ENCODE results near the gene RAET1L. TPM values are rescaled to one million over a fixed set of nuclear protein-coding genes. Genes with fewer than 3 reads are reported as not detected.

The RAET1L gene
- total and polyA plus RNA-seq, 9 of the 15 experiments (the other 6 are each of a cell fraction or from before 2014, with no cell fraction given), result not detected

GRCh38 chr6:150037526-150038201 is 12.3 kb upstream of the RAET1L start:
- in situ Hi-C loops (cut with MboI), result no loop called here
- WGBS (ENCODE audit: insufficient coverage, low coverage, missing lambda C conversion rate), result 14% methylated on average over 55 of the region's 55 CpGs
- TF ChIP-seq ZNF512 (tag; IDR thresholded peaks at IDR 0.05) (no peak), EZH2 (IDR thresholded peaks at IDR 0.05; ENCODE audit: borderline replicate concordance, low read depth, low read length) (peak; percentile 31; the same call in 1 of the 2 replicates)

GRCh38 chr6:150036081-150036480 is 10.7 kb upstream of the RAET1L start:
- Histone ChIP-seq H3K9ac (ENCODE audit: insufficient read depth in 1 of 2, low read depth in 2 of 2, low read length in 2 of 2) (no peak overlapping the region), H3K79me2 (ENCODE audit: control insufficient read depth, insufficient read depth, low read length) (no peaks in the 10 kb centered on the region), H3K27me3 (ENCODE audit: control insufficient read depth in 2 of 2, insufficient read depth in 2 of 2, low read length in 2 of 2) (peaks cover 35 to 65% of the 10 kb centered on the region in 2 experiments), H3K27ac (ENCODE audit: extremely low read depth, low read depth, low read length) (no peak overlapping the region), H4K20me1 (replicated peaks; ENCODE audit: control insufficient read depth, insufficient read depth, low read length) (no peaks in the 10 kb centered on the region), H2AFZ (ENCODE audit: low read depth, low read length) (no peak overlapping the region), H3K4me2 (ENCODE audit: insufficient read depth, low read length) (no peak overlapping the region), H3K9me1 (ENCODE audit: control insufficient read depth, insufficient read depth, low read length) (no peaks in the 10 kb centered on the region), H3K9me3 (replicated peaks; ENCODE audit: control insufficient read depth, insufficient read depth, low read depth, low read length) (no peaks in the 10 kb centered on the region), H3K4me3 (no peak overlapping the region), H3K36me3 (ENCODE audit: control insufficient read depth, insufficient read depth, low read length) (no peaks in the 10 kb centered on the region), H3K4me1 (replicated peaks in 1 of 2; ENCODE audit: control insufficient read depth in 2 of 2, insufficient read depth in 2 of 2, low read length in 2 of 2) (peaks cover 0 to 12% of the 10 kb centered on the region in 2 experiments; a peak in 2 of 5 replicates)
- no peak for DNase-seq (ENCODE audit: extremely low read depth in 1 of 4, low spot score in 3 of 4)
- WGBS (ENCODE audit: insufficient coverage, low coverage, missing lambda C conversion rate), result 3% methylated on average over 5 of the region's 5 CpGs
- ChIA-PET CTCF (ENCODE audit: low intra/inter-chr PET ratio) (no interaction called here), POLR2A (no interaction called here)
- ATAC-seq, result no peak
- in situ Hi-C loops (cut with MboI) (no loop called here), intact Hi-C loops (cut with micrococcal nuclease) (no loop called here)
- FAIRE-seq, result no peak
- BruUV-seq (replicated peaks), result no TSS peak
- no peak for TF ChIP-seq PURB (CRISPR knock-in tag; IDR thresholded peaks at IDR 0.05; ENCODE audit: low read depth)
- TF ChIP-seq ARID3A (IDR thresholded peaks at IDR 0.05; ENCODE audit: borderline replicate concordance, low read depth, low read length), result no peak
- TF ChIP-seq ZKSCAN1 (IDR thresholded peaks at IDR 0.05; ENCODE audit: low read depth, low read length), result no peak
- TF ChIP-seq BCL6 (CRISPR knock-in tag; IDR thresholded peaks at IDR 0.05), result no peak
- no peak for TF ChIP-seq ZBTB17 (CRISPR knock-in tag; IDR thresholded peaks at IDR 0.05)
- no peak for TF ChIP-seq PTTG1 (tag; IDR thresholded peaks at IDR 0.05; ENCODE audit: low read depth)
- TF ChIP-seq NCOA6 (IDR thresholded peaks at IDR 0.05), result no peak
- no peak for TF ChIP-seq PRPF4 (IDR thresholded peaks at IDR 0.05; ENCODE audit: insufficient read depth, low read depth, low read length, poor library complexity, severe bottlenecking)
- no peak for TF ChIP-seq HES1 (IDR thresholded peaks at IDR 0.05; ENCODE audit: low read depth)
- TF ChIP-seq SNAPC5 (CRISPR knock-in tag; IDR thresholded peaks at IDR 0.05), result no peak

More at GRCh38 chr6:150037526-150038201, 12.3 kb upstream of the RAET1L start:
- CTCF ChIA-PET (ENCODE audit: low intra/inter-chr PET ratio), result no interaction called here
- no peak for FAIRE-seq
- intact Hi-C loops (cut with micrococcal nuclease), result no loop called here
- Histone ChIP-seq H3K4me1 (replicated peaks in 1 of 2; ENCODE audit: control insufficient read depth in 2 of 2, insufficient read depth in 2 of 2, low read length in 2 of 2) (peaks cover 0 to 12% of the 10 kb centered on the region in 2 experiments; a peak in 2 of 5 replicates), H3K9me1 (ENCODE audit: control insufficient read depth, insufficient read depth, low read length) (no peaks in the 10 kb centered on the region), H3K79me2 (ENCODE audit: control insufficient read depth, insufficient read depth, low read length) (no peaks in the 10 kb centered on the region), H3K27me3 (ENCODE audit: control insufficient read depth in 2 of 2, insufficient read depth in 2 of 2, low read length in 2 of 2) (peaks cover 45 to 65% of the 10 kb centered on the region in 2 experiments), H3K9me3 (replicated peaks; ENCODE audit: control insufficient read depth, insufficient read depth, low read depth, low read length) (no peaks in the 10 kb centered on the region), H3K36me3 (ENCODE audit: control insufficient read depth, insufficient read depth, low read length) (no peaks in the 10 kb centered on the region), H3K9ac (ENCODE audit: insufficient read depth in 1 of 2, low read depth in 2 of 2, low read length in 2 of 2) (no peak overlapping the region), H3K27ac (ENCODE audit: extremely low read depth, low read depth, low read length) (no peak overlapping the region), H3K4me3 (no peak overlapping the region), H2AFZ (ENCODE audit: low read depth, low read length) (no peak overlapping the region), H3K4me2 (ENCODE audit: insufficient read depth, low read length) (no peak overlapping the region), H4K20me1 (replicated peaks; ENCODE audit: control insufficient read depth, insufficient read depth, low read length) (no peaks in the 10 kb centered on the region)
- POLR2A ChIA-PET, result no interaction called here
- BruUV-seq (replicated peaks), result no TSS peak
- no peak for ATAC-seq
- DNase-seq (ENCODE audit: extremely low read depth in 1 of 4, low spot score in 3 of 4), result no peak

Data from K562 (cell line).